Body of pancreas (tissue), 4 donors: ENCODE measurements around the gene STON1. TPM values are rescaled to one million over a fixed set of nuclear protein-coding genes. Genes with fewer than 3 reads are reported as not detected.
A peak's percentile ranks its signal among the peaks of the same experiment; 100 is the strongest.

Source experiments
- ATAC-seq: fragments of 150-250 bp; one replicate; pipeline ENCODE4 v1.9.1; 2016
- DNase-seq, 4 donors: peaks; one replicate each; pipeline ENCODE4 v3.0.0-alpha.2; 2019
- H3K27ac ChIP-seq, 4 donors: fragments of 200-600 bp; sonication (generic); 1 replicate in 3 of 4; 2 replicates in 1 of 4; pipeline versions ENCODE4 v1.5.1 to v1.6.1; 2016 to 2019; ENCODE audit warnings: mild to moderate bottlenecking in 1 of 4, mixed read lengths in 1 of 4, moderate library complexity in 1 of 4
- H3K27me3 ChIP-seq, 2 donors: fragments of 200-600 bp; sonication (generic); one replicate each; pipeline ENCODE4 v1.6.0; 2016; ENCODE audit warnings: mild to moderate bottlenecking in 1 of 2
- H3K36me3 ChIP-seq, 2 donors: fragments of 200-600 bp; sonication (generic); replicated peaks in 1 of 2; 2 replicates each; pipeline ENCODE4 v1.5.1; 2016; ENCODE audit warnings: low read depth in 2 of 2; ENCODE audit not compliant: insufficient read depth in 1 of 2
- H3K4me1 ChIP-seq: fragments of 200-600 bp; sonication (generic); one replicate; pipeline ENCODE4 v1.6.0; 2016
- H3K4me3 ChIP-seq, 2 donors: fragments of 200-600 bp; sonication (generic); 1 replicate in 1 of 2; 2 replicates in 1 of 2; pipeline ENCODE4 v1.5.1; 2016 to 2019
- H3K9me3 ChIP-seq, 3 donors: fragments of 200-600 bp; sonication (generic); 1 replicate in 2 of 3; 2 replicates in 1 of 3; pipeline ENCODE4 v1.5.1; 2016
- POLR2A ChIP-seq, 3 donors: fragments of 450-650 bp; IDR thresholded peaks; one replicate each; pipeline ENCODE4 v1.6.1; 2016; ENCODE audit warnings: antibody characterized with exemption in 3 of 3, mild to moderate bottlenecking in 2 of 3
- WGBS, 2 donors: methylation state at CpG; one replicate each; pipeline ENCODE4 v1.1.5; 2017; 5-methylcytosine and 5-hydroxymethylcytosine counted together
- intact Hi-C: fragments of 100-400 bp; cut with DNase I; formaldehyde crosslinking; loops from one replicate; pipeline ENCODE4 v1.15.1; 2023
- total RNA-seq, 2 donors: library from RNA; depleted of rRNA; stranded (reverse); fragments of >200 nt; gene quantifications; one replicate each; pipeline ENCODE4 v1.1.0, GENCODE V29; 2016
- TF ChIP-seq, protein P1 (sequence below), 7 experiments: fragments of 450-650 bp in 4 of 7; fragments of 200-600 bp in 3 of 7; sonication (generic) in 3 of 7; IDR thresholded peaks; one replicate each; pipeline ENCODE4 v1.5.1; 2016 to 2019; ENCODE audit warnings: antibody characterized with exemption in 7 of 7

STON1 gene
- total RNA-seq, 2 donors from 2014 or later, result 9.1 to 24.1 TPM

- ATAC-seq, result no peak
- 65% methylated on average over 7 of the region's 7 CpGs for WGBS, 2 donors
- no peak for TF ChIP-seq POLR2A (IDR thresholded peaks at IDR 0.05)
- TF ChIP-seq, protein P1, sequence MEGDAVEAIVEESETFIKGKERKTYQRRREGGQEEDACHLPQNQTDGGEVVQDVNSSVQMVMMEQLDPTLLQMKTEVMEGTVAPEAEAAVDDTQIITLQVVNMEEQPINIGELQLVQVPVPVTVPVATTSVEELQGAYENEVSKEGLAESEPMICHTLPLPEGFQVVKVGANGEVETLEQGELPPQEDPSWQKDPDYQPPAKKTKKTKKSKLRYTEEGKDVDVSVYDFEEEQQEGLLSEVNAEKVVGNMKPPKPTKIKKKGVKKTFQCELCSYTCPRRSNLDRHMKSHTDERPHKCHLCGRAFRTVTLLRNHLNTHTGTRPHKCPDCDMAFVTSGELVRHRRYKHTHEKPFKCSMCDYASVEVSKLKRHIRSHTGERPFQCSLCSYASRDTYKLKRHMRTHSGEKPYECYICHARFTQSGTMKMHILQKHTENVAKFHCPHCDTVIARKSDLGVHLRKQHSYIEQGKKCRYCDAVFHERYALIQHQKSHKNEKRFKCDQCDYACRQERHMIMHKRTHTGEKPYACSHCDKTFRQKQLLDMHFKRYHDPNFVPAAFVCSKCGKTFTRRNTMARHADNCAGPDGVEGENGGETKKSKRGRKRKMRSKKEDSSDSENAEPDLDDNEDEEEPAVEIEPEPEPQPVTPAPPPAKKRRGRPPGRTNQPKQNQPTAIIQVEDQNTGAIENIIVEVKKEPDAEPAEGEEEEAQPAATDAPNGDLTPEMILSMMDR (IDR thresholded peaks at IDR 0.05), result no peak
- Histone ChIP-seq H3K4me3 (no peak overlapping the region), H3K36me3 (no peaks in the 10 kb centered on the region), H3K27me3 (no peaks in the 10 kb centered on the region), H3K4me1 (no peaks in the 10 kb centered on the region), H3K27ac (no peak overlapping the region), H3K9me3 (no peaks in the 10 kb centered on the region)
- DNase-seq, result no peak
- intact Hi-C loops, result no loop called here
Observed at GRCh38 chr2:48541666-48542389, 11.9 kb downstream of the STON1 start.

- H3K9me3 ChIP-seq, result no peaks in the 10 kb centered on the region
- no peak for ATAC-seq
- no peaks in the 10 kb centered on the region for H3K36me3 ChIP-seq
- 73 to 79% methylated on average over 1 of the region's 1 CpG for WGBS, 2 donors
- H3K27me3 ChIP-seq, result no peaks in the 10 kb centered on the region
- no peak overlapping the region for H3K4me3 ChIP-seq
- H3K4me1 ChIP-seq, result no peaks in the 10 kb centered on the region
- TF ChIP-seq, protein P1 (IDR thresholded peaks at IDR 0.05), result no peak
- TF ChIP-seq POLR2A (IDR thresholded peaks at IDR 0.05), result no peak
- no peak for DNase-seq
- intact Hi-C loops, result no loop called here
- no peak overlapping the region for H3K27ac ChIP-seq
Observed at GRCh38 chr2:48543895-48544294, 13.9 kb downstream of the STON1 start.

GRCh38 chr2:48545244-48545643 is 15.3 kb downstream of the STON1 start:
- DNase-seq, result no peak
- 78 to 85% methylated on average over 10 of the region's 10 CpGs for WGBS, 2 donors
- ATAC-seq, result no peak
- H3K27me3 ChIP-seq, result no peaks in the 10 kb centered on the region
- no peaks in the 10 kb centered on the region for H3K4me1 ChIP-seq
- no peaks in the 10 kb centered on the region for H3K9me3 ChIP-seq
- TF ChIP-seq POLR2A (IDR thresholded peaks at IDR 0.05), result no peak
- TF ChIP-seq, protein P1 (IDR thresholded peaks at IDR 0.05), result no peak
- H3K4me3 ChIP-seq, result no peak overlapping the region
- intact Hi-C loops, result no loop called here
- no peaks in the 10 kb centered on the region for H3K36me3 ChIP-seq
- H3K27ac ChIP-seq, result no peak overlapping the region

- WGBS, 2 donors, result 80 to 84% methylated on average over 5 of the region's 5 CpGs
- no peaks in the 10 kb centered on the region for H3K27me3 ChIP-seq
- H3K9me3 ChIP-seq, result no peaks in the 10 kb centered on the region
- H3K4me3 ChIP-seq, result no peak overlapping the region
- peak; percentile 33 for ATAC-seq
- no peak for DNase-seq
- no peaks in the 10 kb centered on the region for H3K36me3 ChIP-seq
- intact Hi-C loops, result no loop called here
- no peak for TF ChIP-seq POLR2A (IDR thresholded peaks at IDR 0.05)
- TF ChIP-seq, protein P1 (IDR thresholded peaks at IDR 0.05), result no peak
- H3K27ac ChIP-seq, result no peak overlapping the region
- no peaks in the 10 kb centered on the region for H3K4me1 ChIP-seq
Observed at GRCh38 chr2:48548840-48549239, 18.9 kb downstream of the STON1 start.

DNA sequence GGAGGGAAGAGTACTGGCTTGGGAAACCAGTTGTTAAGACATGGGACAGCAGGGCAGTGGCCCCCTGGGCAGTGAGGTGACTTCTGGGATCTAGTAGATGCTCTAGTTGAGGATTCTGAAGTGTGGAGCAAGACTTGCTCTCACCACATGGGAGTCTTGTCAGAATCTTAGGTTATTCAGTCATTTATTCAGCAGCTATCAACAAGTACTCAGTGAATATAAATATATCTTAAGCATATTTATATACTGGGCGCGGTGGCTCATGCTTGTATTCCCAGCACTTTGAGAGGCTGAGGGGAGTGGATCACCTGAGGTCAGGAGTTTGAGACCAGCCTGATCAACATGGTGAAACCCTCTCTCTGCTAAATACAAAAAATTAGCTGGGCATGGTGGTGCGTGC is 20.0 kb downstream of the STON1 start:
- Histone ChIP-seq H3K27me3 (no peaks in the 10 kb centered on the region), H3K36me3 (no peaks in the 10 kb centered on the region), H3K4me3 (no peak overlapping the region), H3K27ac (no peak overlapping the region), H3K4me1 (no peaks in the 10 kb centered on the region), H3K9me3 (no peaks in the 10 kb centered on the region)
- 93 to 100% methylated on average over 3 of the region's 3 CpGs for WGBS, 2 donors
- TF ChIP-seq, protein P1 (IDR thresholded peaks at IDR 0.05), result no peak
- TF ChIP-seq POLR2A (IDR thresholded peaks at IDR 0.05), result no peak
- intact Hi-C loops, result no loop called here
- no peak for ATAC-seq
- DNase-seq, result no peak
